ENCODE measurements around the gene RTN4. TPM values are rescaled to one million over a fixed set of nuclear protein-coding genes. Genes with fewer than 3 reads are reported as not detected.

Gene RTN4
- total RNA-seq, 2 donors from 2014 or later: 112 to 215 TPM

- H3K9me3 ChIP-seq: no peaks in the 10 kb centered on the region
- H3K27me3 ChIP-seq: no peaks in the 10 kb centered on the region
- DNase-seq (no peak), ATAC-seq (no peak)
- no peaks in the 10 kb centered on the region for H3K4me1 ChIP-seq
- no peak overlapping the region for H3K4me3 ChIP-seq
- no peak overlapping the region for H3K27ac ChIP-seq
- H3K36me3 ChIP-seq (replicated peaks in 1 of 2; ENCODE audit: insufficient read depth in 1 of 2, low read depth in 2 of 2): no peaks in the 10 kb centered on the region
- WGBS, 2 donors: 81 to 83% methylated on average over 3 of the region's 3 CpGs
- TF ChIP-seq CTCF (IDR thresholded peaks at IDR 0.05) (no peak), POLR2A (IDR thresholded peaks at IDR 0.05) (no peak)
- intact Hi-C loops (cut with DNase I): no loop called here
These were observed 87.3 kb downstream of the RTN4 start for GRCh38 chr2:54962935-54963440.

GRCh38 chr2:54962511-54962910 is 87.7 kb downstream of the RTN4 start:
- DNase-seq (no peak), ATAC-seq (no peak)
- Histone ChIP-seq H3K27ac (no peak overlapping the region), H3K36me3 (replicated peaks in 1 of 2; ENCODE audit: insufficient read depth in 1 of 2, low read depth in 2 of 2) (no peaks in the 10 kb centered on the region), H3K9me3 (no peaks in the 10 kb centered on the region), H3K27me3 (no peaks in the 10 kb centered on the region), H3K4me1 (no peaks in the 10 kb centered on the region), H3K4me3 (no peak overlapping the region)
- no peak for TF ChIP-seq CTCF (IDR thresholded peaks at IDR 0.05)
- TF ChIP-seq POLR2A (IDR thresholded peaks at IDR 0.05): no peak
- intact Hi-C loops (cut with DNase I): no loop called here
- 91 to 96% methylated on average over 13 of the region's 13 CpGs for WGBS, 2 donors

- TF ChIP-seq POLR2A (IDR thresholded peaks at IDR 0.05): no peak
- TF ChIP-seq CTCF (IDR thresholded peaks at IDR 0.05): no peak
- peaks cover 13% of the 10 kb centered on the region for H3K4me1 ChIP-seq
- no peak overlapping the region for H3K27ac ChIP-seq
- no peaks in the 10 kb centered on the region for H3K9me3 ChIP-seq
- H3K36me3 ChIP-seq (replicated peaks in 1 of 2; ENCODE audit: insufficient read depth in 1 of 2, low read depth in 2 of 2): no peaks in the 10 kb centered on the region
- intact Hi-C loops (cut with DNase I): no loop called here
- DNase-seq (no peak), ATAC-seq (no peak)
- H3K27me3 ChIP-seq: no peaks in the 10 kb centered on the region
- 81 to 87% methylated on average over 7 of the region's 7 CpGs for WGBS, 2 donors
- no peak overlapping the region for H3K4me3 ChIP-seq
These were observed 90.1 kb downstream of the RTN4 start for GRCh38 chr2:54960164-54960563.

- no peak overlapping the region for H3K27ac ChIP-seq
- H3K36me3 ChIP-seq (replicated peaks in 1 of 2; ENCODE audit: insufficient read depth in 1 of 2, low read depth in 2 of 2): no peaks in the 10 kb centered on the region
- no peak overlapping the region for H3K4me3 ChIP-seq
- no peaks in the 10 kb centered on the region for H3K9me3 ChIP-seq
- 87 to 89% methylated on average over 14 of the region's 14 CpGs for WGBS, 2 donors
- intact Hi-C loops (cut with DNase I): no loop called here
- no peak for ATAC-seq
- no peak for DNase-seq
- H3K4me1 ChIP-seq: peaks cover 13% of the 10 kb centered on the region
- H3K27me3 ChIP-seq: no peaks in the 10 kb centered on the region
- no peak for TF ChIP-seq CTCF (IDR thresholded peaks at IDR 0.05)
- TF ChIP-seq POLR2A (IDR thresholded peaks at IDR 0.05): no peak
These were observed 91.4 kb downstream of the RTN4 start for GRCh38 chr2:54958717-54959371.

All from body of pancreas (tissue), 4 donors.